Fibroblast of upper back skin (primary cell): ENCODE results near the gene PLEKHA3.
"Not testable (repeated sequence)": the region's sequence is repeated elsewhere in the genome, so short reads cannot be mapped to it uniquely, and the experiment has no call there.

Source experiments
- DNase-seq: peaks from one replicate; pipeline ENCODE4 v3.0.0-alpha.2; 2013

PLEKHA3 gene

DNA sequence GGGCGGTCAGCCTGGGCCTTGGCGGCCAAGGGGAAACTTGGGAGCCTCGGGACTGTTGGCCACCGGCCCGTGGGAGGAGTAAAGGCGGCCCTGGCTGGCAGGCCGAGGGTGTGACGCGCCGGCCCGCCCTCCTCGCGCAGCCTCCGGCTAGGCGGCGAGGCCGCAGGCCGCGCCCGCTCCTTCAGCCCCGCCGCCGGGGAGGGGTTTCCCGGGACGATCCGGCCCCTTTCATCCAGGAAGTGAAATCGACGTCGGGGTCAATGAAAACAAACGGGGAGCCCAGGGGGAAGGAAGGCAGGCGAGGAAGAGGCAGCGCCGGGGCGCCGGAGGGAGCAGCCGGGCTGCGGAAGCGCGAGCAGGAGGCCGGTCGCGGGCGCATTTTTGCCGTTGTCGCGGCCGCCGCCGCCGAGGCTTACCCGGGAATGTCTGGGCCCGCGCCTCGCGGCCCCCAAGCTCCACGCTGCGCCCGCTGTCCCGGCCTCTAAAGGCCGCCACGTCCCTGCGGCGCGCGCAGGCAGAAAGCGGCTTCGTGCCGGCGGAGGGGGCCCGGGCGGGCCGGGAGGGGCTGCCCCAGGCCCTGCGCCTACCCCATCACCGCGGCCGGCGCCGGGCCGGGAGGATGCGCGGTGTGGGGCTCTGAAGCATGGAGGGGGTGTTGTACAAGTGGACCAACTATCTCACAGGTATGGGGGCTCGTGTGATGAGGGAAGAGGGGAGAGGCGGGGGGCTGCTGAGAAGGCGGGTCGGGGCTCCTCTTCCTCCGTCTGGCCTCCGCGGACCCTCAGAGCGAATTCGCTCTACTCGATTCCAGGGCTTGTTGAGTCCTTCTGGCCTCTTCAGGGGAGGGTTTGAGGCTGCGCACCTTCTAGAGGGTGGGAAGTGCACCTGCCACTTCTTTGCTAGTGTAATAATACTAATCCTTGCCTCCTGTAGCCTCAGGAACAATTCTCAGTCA lies at the start of gene PLEKHA3:
TSS of gene PLEKHA3 (plus strand) at position 231 of the 955 bp plus-strand sequence. CDS start at position 644, 413 bp downstream.
- DNase-seq, result peak; percentile 96

DNA sequence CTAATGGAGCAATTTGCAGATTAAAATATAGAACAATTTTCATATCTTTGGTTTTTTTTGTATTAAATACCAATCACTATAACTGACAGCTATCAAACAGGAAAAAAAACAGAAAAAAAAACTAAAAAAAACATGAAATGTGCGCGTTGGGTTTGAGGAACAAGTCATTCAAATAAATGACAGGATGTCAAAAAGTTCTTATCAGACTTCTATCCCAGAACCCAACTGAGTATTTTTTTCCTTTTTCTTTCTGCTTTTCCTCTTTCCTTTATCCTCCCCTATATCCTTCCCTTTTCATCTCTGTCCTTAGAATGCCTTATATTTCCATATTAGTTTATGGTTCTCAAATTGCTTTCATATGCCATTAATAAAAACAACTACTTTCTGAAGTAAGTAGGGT lies 43.6 kb upstream of the PLEKHA3 start:
- DNase-seq, result no peak

DNA sequence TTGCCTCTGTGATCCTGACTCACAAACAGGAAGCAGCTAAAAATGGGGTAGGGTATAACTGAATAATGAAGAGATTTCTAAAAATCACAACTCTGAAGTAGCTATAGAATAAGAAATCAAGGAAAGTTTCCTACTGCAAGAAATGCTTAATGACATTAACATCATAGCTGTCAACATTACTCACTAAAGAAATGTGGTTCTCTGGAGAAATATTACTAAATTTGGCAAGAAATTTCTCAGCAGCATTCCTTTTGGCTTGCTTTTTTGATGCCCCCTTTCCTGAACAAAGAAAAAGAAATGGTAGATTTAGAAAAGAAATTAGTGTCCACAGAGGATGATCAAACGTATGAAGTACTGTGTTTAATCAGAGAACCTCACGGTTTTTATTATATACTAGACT lies 38.8 kb upstream of the PLEKHA3 start:
- DNase-seq, result peak; percentile 59

DNA sequence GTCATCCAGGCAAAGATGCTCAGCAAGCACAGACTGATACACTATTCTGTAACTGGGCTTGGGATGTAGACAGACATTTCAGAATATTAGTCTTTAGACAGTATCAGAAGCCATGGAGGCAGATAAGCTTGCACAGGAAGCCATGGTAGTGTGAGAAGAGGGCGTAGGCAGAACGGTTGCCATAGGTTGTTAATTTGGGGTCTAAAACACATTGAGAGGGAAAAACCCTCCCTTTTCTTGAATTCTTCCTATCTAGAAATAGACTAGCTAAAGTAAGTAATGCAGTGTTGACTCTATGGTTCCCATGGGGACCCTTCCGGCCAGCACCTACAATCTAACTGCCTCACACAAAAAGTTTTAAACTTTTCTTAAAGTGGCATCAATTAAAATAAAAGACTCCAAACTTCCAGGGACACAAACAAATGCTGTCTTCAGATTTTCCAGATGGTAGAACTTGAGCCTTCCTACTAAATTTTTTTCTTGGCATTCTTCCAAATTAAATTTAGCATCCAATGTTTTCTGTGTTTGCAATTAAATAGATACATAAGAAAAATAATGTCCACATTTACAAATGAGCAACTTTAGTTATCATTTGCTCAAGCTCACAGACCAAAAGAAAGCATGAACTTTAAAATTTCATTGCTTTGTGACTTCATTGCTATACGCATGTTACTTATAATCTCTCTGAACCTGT lies 31.1 kb upstream of the PLEKHA3 start:
- no peak for DNase-seq

DNA sequence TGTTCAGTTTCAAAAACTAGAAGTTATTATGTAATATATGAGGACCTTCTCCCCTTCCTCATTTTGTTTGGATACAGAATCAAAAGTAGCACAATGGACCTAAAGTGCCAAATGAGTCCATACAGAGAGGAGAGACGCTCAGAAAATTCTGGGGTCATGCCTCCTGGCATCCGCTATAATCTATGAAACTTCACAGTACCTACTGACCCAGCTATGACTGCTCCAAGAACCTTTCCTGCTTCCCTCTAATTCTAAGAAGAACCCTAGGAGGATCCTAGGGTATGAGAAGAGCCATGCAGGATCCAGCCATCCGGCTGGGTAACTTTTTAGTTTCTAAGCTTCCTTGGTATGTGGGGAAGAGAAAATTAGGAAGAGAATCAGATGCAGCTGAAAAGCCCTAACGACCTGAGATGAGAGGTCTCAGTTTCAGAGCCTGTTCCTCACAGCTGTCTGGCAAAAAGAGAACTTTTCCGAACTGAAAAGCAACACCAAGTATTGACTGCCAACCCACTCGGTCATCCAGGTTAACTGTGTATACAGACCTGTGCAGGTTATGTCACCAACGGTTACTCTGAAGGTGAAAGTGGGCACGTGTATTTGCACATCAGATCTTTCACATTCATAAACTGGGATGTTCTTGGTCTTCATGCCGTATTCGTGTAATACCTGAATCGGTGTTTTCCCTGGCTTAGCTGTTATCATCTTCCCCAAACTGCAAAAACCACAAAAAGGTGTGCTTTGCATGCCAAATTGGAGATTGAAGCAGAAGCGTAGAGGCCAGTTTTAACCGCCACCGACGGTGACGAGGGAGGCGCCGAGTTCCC lies 30.3 kb upstream of the PLEKHA3 start:
- DNase-seq, result no peak

DNA sequence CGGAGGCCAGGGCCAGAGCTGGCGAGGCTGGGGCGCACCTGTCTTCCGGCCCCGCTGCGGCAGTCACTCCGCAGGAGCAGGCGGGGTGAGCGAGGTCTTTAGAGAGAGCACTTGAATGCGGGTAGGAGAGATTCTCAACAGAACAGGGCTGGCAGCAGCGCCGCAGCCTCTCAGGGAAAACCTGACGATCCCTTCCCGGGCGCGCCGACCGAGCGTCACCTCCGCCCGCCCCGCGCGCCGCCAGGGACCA lies 29.8 kb upstream of the PLEKHA3 start:
- DNase-seq, result no peak

DNA sequence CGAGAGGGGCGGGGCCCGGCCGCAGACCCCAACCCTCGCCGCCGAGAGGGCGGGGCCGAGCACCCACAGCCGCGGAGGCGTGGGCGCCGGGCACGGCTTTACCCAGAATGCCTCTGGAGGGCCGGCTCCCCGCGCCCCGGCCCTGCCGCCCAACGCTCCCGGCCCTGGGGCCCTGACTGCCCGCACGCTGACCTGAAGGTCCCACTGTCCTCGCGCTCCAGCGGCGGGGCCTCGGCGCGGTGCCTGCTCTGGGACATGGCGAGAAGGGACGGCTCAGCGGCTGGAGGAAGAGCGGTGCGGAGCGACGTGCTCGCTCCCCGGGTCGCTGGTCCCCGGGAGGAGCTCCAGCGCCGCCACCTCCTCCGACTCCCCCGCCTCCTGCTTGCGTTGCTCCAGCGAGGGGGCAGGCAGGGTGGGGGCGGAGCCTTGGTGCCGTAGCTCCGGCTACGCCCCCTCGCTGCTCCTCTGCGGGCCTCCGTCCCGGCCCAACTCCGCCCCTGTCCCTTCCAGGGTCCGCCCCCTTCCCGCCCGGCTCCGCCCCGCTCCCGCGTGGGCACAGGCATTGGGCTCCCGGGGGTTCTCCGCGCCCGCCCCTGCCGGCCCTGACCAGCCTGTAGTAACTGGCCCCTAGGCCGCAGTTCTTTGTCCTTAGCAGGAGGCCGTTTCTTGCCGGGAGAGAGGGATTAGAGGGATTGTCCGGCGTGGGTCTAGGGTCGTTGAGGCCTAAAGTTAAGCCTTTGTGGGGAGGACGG lies 29.3 kb upstream of the PLEKHA3 start, which contains the start of the genes PJVK and PRKRA:
TSS of gene PJVK (plus strand) at position 605 of the 752 bp plus-strand sequence. CDS start 2,032 bp downstream, outside the sequence.
TSS of gene PRKRA (minus strand) at position 402 of the 752 bp plus-strand sequence. CDS start at position 257, 145 bp downstream.
- peak; percentile 97 for DNase-seq

DNA sequence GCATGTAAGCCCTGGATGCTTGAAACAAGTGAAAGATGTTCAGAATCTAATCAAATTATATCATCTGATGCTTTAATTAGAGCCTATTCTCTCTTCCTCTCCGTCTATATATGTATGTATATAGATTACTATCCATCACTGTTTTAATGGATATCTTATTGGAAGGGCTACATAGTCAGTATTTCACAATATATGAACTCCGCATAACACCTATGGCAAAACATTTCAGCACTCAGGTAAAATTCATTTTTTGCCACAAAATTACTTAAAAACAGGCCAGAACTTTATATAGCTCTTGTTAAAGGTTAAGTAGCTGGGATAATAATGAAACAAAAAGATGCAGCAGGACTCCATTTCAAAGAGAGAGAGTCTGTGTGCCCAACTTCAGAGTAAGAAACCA lies 27.9 kb upstream of the PLEKHA3 start:
- DNase-seq, result no peak

DNA sequence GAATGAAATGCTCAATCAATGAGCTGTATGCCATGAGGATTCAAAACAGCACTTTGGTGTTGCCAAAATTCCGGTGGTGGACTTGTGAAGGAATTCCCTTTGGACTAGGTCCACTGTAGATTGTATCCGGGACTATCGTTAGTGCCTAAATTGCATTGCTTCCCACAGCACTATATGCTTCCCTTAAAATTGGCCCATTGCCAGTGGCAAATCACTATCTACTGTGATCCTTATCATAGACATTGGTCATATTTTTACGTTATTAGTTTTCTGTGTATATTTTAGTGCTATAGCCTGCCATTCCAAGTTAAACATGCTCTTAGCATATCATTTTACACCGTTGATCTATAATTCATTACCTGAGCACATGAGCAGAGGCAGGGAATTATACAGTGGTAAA lies 27.4 kb upstream of the PLEKHA3 start:
- DNase-seq, result no peak

DNA sequence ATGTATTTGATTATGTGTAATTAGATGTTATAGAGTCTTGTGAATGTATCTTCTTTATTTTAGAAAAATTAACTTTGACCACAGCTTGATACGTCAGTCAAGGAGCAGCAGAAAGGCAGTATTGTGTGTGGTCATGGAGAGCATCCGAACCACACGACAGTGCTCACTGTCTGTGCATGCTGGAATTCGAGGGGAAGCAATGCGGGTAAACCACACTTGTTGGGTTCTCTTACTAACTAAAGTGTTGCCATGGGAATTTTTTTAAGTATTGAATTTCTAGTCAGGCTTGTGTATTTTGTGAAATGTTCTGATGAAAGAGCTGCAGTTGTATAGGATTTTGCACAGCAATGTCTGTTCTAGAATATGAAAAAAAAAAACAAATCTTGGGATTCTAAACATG lies 24.3 kb upstream of the PLEKHA3 start:
- DNase-seq, result peak; percentile 51

DNA sequence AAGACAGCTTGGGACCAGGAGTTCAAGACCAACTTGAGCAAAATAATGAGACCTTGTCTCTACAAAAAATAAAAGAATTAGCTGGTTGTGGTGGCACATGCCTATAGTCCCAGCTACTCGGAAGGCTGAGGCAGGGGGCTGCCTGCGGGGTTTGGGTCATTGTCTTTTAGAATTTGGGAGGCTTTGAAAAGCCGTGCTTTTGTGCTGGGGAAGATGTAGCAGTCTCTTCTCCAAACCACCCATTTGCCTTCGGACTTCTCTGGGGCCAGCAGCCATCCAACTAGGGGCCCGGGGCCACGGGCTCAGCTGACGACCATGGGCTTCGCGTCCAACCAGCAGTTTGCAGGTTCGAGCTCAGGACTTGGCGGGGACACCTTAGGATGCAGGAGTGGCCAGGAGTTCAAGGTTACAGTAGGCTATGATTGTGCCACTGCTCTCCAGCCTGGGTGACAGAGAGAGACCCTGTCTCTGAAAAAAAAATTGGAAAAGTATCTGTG lies 22.8 kb upstream of the PLEKHA3 start:
- no peak for DNase-seq

DNA sequence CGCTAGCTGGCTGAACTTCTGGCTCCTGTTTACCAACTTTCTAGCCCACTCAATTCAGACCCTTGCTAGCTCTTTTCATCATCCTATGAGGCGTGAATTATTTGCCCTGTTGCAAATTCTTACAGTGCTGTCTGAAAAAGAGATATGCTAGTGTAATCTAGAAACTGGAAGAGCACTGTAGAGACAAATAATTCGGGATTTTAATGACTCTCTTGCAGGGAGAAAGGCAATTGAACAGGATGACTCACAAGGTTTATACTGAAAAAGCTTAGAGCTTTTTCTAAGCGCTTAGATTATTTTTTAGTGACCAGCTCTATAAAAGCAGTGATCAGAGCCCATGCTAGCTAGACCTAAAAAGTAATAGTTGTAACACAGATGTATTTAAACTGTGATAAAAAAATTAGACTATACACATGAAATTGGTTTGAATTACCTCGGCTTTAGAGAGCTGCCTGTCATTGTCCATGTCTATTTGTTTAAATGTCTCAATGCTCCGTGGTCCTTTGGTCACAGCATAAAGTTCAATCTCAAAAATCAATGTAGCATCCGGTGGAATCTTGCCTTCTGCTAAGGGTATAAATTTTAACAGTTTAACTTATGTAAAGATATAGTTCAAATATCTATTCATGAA lies 10.9 kb upstream of the PLEKHA3 start:
- no peak for DNase-seq

DNA sequence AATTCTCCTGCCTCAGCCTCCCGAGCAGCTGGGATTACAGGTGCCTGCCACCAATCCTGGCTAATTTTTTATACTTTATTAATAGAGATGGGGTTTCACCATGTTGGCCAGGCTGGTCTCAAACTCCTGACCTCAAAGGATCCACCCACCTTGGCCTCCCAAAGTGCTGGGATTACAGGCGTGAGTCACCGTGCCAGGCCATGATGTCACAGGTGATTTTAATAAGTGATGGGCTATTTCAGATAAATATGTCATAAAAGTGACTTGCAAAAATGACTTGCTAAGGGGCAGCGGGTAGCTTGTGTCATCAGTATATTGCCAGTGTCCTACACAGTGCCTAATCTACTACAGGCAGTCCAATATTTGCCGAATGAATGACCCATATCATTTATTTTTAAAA lies 8.9 kb upstream of the PLEKHA3 start:
- not testable (repeated sequence) for DNase-seq

DNA sequence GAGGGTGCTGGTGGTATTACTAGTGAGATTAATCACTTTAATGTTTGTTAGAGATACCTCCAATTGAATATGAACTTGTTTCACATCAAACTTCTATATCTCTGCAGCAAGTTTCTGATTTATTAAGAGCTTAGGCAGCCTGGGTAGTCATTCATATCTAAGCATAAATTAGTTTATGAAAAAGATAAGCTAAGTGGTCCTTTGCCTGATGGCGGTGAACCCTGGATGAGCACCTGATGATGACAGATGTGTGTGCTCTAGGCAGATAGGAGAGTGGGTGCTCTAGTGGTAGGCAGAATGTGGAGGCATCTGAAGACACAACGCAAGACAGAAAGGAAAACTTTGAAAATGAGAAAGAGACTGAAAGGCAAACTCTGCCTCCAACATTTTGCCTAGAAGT lies 6.9 kb upstream of the PLEKHA3 start:
- DNase-seq, result no peak

DNA sequence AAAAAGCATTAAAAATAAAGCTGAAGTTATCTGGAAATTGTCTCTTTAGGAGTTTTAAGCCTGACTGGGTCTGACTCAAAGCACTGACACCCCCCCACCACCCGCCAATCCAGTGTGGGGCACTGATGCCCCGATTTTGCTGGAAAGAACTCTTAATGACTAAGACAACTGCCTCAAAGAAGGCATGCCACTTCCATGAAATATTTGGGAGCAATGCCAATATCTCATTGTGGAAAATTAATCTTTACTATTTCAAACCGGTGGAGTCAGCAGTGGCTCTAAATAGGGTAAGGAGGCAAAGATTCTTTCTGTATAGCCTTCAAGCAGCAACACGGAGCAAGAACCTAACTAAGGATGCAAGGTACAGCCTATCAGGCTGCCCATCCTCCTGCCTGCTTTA lies 6.3 kb upstream of the PLEKHA3 start:
- peak; percentile 32 for DNase-seq

DNA sequence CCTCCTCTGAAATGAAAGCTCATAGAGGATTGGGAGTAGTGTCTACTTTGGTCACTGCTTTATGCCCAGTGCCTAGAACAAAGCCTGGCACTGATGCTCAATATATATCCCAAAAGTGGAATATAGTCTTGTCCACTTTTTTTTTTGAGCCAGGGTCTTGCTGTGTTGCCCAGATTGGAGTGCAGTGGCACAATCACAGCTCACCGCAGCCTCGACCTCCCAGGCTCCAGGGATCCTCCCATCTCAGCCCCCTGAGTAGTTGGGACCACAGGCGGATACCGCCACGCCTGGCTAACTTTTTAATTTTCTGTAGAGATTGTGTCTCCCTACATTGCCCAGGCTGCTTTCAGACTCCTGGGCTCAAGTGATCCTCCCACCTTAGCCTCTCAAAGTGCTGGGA lies 5.7 kb upstream of the PLEKHA3 start:
- DNase-seq, result no peak

DNA sequence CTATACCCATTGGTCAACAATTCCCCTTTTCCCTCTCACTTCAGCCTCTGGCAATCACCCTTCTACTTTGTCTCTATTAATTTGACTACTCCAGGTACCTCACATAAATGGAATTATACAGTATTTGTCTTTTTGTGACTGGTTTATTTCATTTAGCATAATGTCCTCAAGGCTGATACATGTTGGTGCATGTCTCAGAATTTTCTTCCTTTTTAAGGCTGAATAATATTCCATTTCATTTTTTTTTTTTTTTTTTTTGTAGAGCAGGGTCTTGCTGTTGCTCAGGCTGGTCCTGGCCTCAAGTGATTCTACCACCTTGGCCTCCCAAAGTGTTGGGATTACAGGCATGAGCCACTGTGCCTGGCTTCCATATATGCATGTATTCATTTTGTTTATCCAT lies 3.8 kb upstream of the PLEKHA3 start:
- DNase-seq, result no peak

DNA sequence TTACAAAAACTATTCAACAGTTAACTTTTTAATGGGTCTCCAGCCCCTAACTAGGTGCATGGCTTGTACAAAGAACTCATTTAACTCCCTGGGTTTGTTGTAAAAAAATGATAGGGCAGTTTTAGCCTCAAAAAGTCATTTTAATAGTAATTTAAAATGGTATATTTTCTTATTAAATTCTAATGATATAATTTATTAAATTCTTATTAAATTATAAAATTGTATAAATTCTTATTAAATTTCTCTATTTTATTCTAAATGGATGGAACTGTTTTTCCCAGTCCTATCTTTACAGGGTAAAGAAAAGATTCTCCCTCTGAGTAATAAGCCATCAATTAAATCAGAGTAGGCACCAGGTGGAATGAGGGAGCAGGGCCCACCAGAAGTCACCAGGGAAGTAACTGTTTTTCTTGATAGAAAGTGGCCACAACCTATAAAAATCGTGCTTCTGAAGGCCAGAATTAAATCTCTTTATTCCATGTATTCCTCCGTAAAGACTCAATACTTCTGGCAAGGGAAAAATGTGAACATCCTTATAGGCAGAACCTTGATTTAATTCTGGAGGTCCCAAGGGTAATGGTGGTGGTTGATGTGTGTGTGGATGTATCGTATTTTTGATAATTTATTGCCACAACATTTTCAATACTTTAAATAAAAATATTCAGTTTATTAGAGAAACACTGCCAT lies 2.7 kb upstream of the PLEKHA3 start:
- DNase-seq, result no peak

DNA sequence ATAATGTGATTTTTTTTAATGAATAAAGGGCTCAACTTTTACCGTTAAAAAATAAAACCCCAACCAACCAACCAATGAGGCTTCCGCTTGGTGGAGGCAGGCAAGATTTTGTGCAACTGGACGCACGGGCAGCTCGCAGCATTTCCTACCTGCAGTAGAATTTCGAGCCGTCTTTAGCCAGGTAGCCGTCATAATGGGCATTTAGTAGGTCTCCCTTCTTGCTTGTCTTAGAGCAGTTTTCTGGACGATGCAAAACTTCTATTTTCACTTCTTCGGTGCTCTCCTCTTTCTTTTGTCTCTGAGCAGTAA lies 2.2 kb upstream of the PLEKHA3 start:
- DNase-seq, result no peak

DNA sequence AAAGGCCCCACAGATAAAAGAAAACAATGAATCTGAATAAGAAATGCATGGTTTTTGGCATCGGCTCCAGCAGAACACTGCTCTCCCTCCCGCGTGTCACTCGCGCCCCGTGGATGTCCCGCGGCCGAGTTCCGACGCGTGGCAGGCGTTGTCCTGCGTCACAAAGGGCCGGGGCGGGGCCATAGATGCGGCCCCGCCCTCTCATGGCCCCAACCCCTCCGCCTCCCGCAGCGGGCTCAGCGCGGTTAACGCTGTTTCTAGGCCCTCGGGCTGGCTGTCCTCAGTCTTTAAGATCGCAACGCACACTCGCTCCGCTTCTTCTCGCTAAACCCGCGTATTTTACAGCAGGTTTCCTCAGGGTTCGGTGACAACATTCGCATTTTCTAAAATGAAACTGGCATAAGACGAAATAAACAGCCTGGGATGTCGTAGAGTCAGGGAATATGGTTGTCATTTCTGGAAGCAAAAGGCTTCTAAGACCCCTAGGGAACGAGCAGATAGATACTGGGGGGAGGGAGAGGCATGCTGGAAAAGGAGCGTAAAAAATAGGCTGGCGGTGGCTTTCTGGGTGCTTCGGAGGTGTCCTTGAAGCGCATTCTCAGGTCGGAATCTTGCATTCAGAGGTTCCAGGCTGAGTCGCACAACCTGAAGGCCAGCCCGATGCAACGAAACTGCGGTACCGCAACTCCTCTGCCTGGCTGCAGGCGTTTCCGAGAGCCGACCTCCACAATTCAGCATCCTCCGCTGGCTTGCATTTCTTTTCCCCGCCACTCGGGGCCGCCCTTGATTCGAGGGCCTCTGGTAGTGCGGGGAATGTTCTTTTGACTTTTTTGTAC lies 1.6 kb upstream of the PLEKHA3 start, which contains the start of gene FKBP7:
TSS of gene FKBP7 (minus strand) at position 162 of the 836 bp plus-strand sequence. CDS start at position 61, 101 bp downstream.
- DNase-seq, result peak; percentile 82
